ENCODE data around the gene CAMK1D.
A peak's percentile ranks its signal among the peaks of the same experiment; 100 is the strongest.

The CAMK1D gene

DNA sequence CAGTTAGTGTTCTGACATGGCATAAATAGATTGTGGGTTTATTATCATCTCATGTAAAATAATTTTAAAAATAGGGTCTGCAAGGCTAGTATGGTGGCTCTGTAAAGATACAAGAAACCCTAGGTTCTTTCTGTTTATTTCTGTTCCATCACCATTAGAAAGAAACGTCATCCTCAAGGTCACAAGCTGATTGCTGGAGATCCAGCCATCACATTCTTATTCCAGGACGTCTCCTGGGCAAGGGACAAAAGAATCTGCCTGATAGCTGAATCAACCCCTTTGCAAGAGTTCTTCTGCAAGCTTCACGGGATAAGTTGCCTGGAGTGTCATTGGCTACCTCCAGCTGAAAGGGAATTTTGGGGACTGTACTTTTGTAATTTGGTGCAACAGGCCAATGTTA, 184.4 kb downstream of the CAMK1D start:
- in situ Hi-C loops (cut with HindIII; ENCODE audit: low sequenced_read_pairs): no loop called here
- no peak for DNase-seq (ENCODE audit: low read depth)
- H3K4me3 ChIP-seq (ENCODE audit: low read depth, low read length): no peak overlapping the region

DNA sequence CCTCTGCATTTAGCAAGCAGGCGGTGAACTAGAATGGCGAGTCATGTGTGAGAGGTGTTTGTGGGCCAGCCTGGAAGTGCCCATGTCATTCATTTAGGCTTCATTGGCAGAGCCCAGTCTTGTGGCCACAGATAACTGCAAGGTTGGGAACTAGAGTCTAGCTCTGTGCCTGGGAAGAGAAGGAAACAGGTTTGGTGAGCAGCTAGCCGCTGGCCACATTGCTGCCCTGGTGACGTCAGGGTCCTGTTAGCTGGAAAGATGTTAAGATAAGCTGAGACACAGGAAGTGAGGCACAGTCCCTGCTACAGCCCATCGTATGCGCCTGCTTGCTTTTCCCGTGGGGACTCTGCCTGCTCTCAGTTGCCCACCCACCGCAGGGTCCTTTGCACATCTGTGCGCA, 185.5 kb downstream of the CAMK1D start:
- TF ChIP-seq, protein P1, sequence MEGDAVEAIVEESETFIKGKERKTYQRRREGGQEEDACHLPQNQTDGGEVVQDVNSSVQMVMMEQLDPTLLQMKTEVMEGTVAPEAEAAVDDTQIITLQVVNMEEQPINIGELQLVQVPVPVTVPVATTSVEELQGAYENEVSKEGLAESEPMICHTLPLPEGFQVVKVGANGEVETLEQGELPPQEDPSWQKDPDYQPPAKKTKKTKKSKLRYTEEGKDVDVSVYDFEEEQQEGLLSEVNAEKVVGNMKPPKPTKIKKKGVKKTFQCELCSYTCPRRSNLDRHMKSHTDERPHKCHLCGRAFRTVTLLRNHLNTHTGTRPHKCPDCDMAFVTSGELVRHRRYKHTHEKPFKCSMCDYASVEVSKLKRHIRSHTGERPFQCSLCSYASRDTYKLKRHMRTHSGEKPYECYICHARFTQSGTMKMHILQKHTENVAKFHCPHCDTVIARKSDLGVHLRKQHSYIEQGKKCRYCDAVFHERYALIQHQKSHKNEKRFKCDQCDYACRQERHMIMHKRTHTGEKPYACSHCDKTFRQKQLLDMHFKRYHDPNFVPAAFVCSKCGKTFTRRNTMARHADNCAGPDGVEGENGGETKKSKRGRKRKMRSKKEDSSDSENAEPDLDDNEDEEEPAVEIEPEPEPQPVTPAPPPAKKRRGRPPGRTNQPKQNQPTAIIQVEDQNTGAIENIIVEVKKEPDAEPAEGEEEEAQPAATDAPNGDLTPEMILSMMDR (IDR thresholded peaks at IDR 0.05; ENCODE audit: low read depth, low read length, missing control alignments): no peak
- in situ Hi-C loops (cut with HindIII; ENCODE audit: low sequenced_read_pairs): no loop called here
- no peak for DNase-seq (ENCODE audit: low read depth)
- no peak overlapping the region for H3K4me3 ChIP-seq (ENCODE audit: low read depth, low read length)

More for the DNA sequence above, 184.4 kb downstream of the CAMK1D start:
- TF ChIP-seq, protein P1 (IDR thresholded peaks at IDR 0.05; ENCODE audit: low read depth, low read length, missing control alignments): no peak

DNA sequence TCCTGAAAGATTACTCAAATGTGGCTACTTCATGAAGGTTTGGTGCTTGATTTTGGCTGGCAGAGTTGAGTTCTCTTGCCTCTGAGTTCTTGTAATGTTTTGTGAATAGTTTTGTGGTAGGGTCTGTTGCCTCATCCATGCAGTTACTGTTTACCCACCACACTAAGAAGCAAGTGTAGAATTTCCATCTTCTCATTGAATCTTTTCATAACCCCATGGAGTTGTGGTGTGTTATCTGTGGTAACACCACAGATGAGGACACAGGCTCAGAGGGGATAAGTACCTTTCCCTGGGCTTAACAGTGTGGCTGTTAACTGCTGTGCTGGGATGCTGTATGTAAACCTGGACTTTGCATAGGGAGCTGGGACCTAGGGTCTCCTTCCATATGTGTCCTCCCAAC, 186.3 kb downstream of the CAMK1D start:
- in situ Hi-C loops (cut with HindIII; ENCODE audit: low sequenced_read_pairs): no loop called here
- TF ChIP-seq, protein P1 (IDR thresholded peaks at IDR 0.05; ENCODE audit: low read depth, low read length, missing control alignments): no peak
- DNase-seq (ENCODE audit: low read depth): peak; percentile 18
- no peak overlapping the region for H3K4me3 ChIP-seq (ENCODE audit: low read depth, low read length)

DNA sequence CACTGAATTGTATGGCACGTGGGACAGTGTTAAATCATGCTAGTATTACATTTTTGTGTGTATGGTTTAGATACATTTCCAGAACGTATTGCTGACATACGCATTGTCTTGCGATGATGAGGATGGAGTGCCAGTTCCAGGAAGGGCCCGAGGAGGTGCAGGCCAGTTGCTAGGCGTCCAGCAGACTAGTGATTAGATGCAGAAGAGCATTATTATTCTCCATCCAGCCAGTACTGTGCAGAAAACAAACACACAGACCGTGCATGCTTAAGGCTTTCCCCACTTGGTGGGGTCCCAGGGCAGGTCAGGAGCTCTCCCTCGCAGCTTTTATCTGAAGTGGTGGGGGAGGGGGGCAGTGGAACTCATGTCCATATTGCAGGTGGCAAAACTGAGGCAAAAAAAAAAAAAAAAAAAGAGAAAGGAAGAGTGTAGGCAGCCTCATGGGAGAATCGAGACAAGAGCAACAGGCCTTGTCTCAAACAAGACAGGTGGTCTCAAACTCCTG, 189.2 kb downstream of the CAMK1D start:
- in situ Hi-C loops (cut with HindIII; ENCODE audit: low sequenced_read_pairs): no loop called here
- TF ChIP-seq, protein P1 (IDR thresholded peaks at IDR 0.05; ENCODE audit: low read depth, low read length, missing control alignments): no peak

DNA sequence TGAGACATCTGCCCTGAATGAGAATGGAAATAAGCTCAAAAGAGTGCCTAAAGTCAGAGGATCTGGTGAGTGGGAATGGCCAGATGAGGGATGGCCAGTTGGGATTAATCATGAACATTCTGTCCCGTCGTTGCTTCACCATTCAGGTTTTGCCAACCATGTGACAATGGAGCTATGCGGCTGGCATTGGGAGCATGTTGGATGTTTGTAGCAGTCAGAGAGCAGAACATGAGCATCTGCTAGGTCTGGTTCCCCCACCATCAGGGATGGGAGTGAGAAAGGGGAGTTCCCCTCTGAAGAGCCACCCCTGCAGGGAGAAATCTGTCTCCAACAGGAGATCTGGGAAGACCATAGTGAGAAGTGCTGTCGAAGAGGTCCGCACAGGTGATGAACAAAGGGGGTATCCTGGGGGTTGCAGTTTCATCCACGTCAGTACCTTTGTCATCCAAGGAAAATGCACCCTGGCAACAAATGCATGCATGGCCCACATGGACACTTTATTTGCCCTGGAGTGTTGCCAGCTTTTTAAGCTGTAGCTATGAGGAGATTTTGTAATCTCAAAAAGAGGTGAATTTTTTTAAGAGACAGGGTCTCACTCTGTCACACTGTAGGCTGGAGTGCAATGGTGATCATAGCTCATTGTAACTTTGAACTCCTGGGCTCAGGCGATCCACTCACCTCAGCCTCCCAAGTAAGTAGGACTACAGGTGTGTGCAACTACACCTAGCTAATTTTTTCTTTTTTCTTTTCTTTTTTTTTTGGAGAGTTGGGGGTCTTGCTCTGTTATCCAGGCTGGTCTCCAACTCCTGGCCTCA, 190.2 kb downstream of the CAMK1D start:
- H3K4me3 ChIP-seq (ENCODE audit: low read depth, low read length): no peak overlapping the region
- no peak for DNase-seq (ENCODE audit: low read depth)
- in situ Hi-C loops (cut with HindIII; ENCODE audit: low sequenced_read_pairs): no loop called here
- TF ChIP-seq, protein P1 (IDR thresholded peaks at IDR 0.05; ENCODE audit: low read depth, low read length, missing control alignments): no peak

More for the DNA sequence above, 189.2 kb downstream of the CAMK1D start:
- DNase-seq (ENCODE audit: low read depth): no peak
- H3K4me3 ChIP-seq (ENCODE audit: low read depth, low read length): no peak overlapping the region

DNA sequence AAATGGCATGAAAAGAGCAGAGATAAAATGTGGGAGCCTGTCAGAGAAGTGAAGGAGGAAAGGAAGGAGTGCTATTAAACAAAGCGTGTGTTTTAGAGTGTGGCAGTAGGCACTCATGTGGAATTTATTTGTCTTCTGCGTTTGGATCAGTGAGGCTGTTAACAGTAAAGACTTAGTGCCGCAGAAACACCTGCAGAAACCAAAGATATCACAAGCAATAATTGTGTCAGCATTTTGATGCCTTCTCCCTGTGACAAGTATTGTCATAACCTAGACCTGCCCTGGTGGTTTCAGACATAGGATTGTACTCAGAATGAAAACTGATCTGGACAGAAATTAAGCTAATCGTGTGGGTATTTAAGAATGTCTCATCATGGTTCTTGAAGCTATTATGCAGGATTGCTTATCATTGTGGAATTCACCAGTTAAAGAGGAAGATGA, 191.0 kb downstream of the CAMK1D start:
- DNase-seq (ENCODE audit: low read depth): no peak
- in situ Hi-C loops (cut with HindIII; ENCODE audit: low sequenced_read_pairs): no loop called here
- TF ChIP-seq, protein P1 (IDR thresholded peaks at IDR 0.05; ENCODE audit: low read depth, low read length, missing control alignments): no peak
- H3K4me3 ChIP-seq (ENCODE audit: low read depth, low read length): no peak overlapping the region

Data from astrocyte of the cerebellum (primary cell).